Peyer's patch (tissue), 4 donors: Measurements from ENCODE around the gene TLX1.

Experiments used
- POLR2A ChIP-seq, 2 donors: fragments of 450-650 bp; IDR thresholded peaks; one replicate each; pipeline ENCODE4 v1.5.1; 2017; ENCODE audit warnings: antibody characterized with exemption in 2 of 2, mild to moderate bottlenecking in 2 of 2, moderate library complexity in 2 of 2
- TF ChIP-seq, protein P1 (sequence below), 6 experiments: fragments of 450-650 bp in 4 of 6; fragments of 200-600 bp in 2 of 6; sonication (generic) in 1 of 6; IDR thresholded peaks; one replicate each; pipeline ENCODE4 v1.5.1; 2017 to 2019; ENCODE audit warnings: antibody characterized with exemption in 6 of 6, mild to moderate bottlenecking in 3 of 6, moderate library complexity in 1 of 6

DNA sequence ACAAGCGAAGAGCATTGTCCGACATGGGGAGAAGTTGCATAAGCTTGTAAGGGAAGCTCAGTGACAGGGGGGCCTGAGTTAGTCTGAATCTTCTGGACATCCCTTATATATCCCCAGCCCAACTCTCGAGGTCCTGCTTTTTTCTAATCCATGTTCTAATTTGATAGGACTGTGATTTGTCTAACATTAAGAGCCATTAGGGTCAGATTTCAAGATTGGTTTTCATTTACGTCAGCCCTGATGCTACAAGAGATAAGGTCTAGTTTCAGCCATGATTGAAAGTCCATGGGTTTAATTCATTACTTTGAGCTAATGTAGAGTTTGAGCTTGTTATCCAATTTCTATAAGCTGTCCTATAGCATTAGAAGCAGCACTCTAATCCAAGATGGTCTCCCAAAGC lies 20.3 kb downstream of the TLX1 start:
- TF ChIP-seq, protein P1, sequence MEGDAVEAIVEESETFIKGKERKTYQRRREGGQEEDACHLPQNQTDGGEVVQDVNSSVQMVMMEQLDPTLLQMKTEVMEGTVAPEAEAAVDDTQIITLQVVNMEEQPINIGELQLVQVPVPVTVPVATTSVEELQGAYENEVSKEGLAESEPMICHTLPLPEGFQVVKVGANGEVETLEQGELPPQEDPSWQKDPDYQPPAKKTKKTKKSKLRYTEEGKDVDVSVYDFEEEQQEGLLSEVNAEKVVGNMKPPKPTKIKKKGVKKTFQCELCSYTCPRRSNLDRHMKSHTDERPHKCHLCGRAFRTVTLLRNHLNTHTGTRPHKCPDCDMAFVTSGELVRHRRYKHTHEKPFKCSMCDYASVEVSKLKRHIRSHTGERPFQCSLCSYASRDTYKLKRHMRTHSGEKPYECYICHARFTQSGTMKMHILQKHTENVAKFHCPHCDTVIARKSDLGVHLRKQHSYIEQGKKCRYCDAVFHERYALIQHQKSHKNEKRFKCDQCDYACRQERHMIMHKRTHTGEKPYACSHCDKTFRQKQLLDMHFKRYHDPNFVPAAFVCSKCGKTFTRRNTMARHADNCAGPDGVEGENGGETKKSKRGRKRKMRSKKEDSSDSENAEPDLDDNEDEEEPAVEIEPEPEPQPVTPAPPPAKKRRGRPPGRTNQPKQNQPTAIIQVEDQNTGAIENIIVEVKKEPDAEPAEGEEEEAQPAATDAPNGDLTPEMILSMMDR (IDR thresholded peaks at IDR 0.05) = no peak
- TF ChIP-seq POLR2A (IDR thresholded peaks at IDR 0.05) = no peak
